ENCODE results near the gene SIK3.
"Not testable (repeated sequence)": the region's sequence is repeated elsewhere in the genome, so short reads cannot be mapped to it uniquely, and the experiment has no call there.

SIK3 gene

DNA sequence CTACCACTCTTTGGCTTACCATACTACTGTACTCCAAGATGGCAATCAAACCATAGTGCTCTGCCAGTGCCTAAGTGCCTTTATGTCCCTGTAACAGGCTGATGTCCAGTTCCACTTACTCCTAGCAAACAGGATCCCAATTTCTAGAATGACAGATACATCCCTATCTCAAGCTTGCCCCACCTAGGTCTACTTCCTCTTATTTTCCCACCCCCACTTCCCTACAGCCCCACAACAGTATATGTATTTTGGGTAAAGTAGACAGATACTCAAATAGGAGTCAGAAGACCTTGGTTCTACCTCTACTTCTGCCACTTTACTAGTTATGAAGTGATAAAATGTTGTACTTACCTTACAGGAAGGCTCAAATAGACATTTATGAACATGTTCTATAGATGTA is 24.1 kb downstream of the SIK3 start:
- DNase-seq = no peak

DNA sequence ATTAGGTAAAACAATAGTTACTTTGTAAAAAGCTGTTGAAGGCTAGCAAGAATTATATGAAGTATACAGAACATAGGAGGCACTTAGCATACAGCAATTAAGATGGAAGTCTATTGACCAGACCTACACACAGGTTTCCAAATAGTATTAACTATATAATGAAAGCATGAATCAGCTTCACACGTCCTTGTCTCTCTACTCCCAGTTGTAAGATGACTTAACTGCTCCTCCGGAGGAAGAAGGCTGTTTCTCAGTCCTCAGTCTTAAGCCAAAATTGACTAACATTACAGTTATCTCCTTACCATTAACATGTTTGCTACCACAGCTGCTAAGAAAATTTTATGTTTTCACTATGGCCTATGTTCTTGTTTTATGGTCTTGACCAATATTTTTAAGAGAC is 24.7 kb downstream of the SIK3 start:
- DNase-seq = no peak

DNA sequence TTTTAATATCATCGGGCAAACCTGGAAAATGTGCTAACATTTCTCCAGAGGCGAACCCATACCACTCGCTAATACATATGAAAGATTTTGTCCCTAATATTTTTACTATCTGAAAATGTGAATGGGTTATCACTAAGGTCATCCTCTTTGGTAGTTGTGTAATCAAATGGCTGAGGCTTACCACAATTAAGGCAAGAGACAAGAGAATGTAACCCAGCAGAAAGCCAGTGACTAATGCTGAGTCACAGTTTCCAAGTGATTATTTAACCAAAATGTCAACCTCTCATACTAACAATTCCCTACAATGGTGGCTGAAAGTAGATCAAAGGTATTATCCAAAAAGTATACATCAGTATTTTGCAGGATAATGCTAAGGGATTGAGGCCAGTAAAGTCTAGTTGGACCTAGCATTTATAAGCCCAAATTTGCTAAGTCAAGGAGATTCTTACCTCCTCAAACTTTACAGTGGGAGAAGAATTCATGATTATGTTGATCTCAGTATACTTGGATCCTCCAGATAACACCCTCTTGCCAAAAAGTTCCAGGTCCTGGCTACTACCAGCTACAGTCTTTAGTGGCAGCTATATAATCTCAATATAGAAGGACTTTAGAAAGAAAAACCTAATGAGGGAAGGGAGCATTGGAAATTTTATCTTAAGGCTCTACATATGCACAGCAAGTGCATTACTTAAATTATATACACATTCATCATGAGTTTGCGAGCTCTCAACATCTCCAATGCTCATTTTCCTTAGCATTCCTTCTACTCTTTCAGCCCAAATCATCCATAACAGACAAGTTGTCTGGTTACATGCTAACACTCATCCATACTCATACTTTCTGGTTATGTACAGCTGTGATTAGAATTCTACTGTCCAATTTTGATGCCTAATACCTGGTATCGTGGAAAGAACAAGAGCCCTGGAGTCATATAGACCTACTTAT is 25.4 kb downstream of the SIK3 start:
- no peak for DNase-seq

DNA sequence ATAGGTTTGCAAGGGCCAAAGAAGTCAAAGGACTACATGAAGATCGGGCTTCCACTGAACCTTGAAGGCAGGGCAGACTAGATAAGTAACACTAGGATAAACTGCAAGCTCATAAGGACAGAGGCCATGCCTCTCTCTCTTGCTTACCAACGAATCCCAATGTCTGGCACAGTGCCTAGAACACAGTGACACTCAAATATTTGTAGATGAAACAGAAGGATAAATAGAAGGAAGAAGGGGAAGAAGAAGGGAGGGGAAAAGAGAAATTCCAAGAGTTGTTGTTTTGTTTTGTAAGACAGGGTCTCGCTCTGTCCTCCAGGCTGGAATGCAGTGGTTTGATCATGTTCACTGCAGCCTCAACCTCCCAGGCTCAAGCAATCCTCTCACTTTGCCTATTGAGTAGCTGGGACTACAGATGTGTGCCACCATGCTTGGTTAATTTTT is 26.9 kb downstream of the SIK3 start:
- DNase-seq = no peak

DNA sequence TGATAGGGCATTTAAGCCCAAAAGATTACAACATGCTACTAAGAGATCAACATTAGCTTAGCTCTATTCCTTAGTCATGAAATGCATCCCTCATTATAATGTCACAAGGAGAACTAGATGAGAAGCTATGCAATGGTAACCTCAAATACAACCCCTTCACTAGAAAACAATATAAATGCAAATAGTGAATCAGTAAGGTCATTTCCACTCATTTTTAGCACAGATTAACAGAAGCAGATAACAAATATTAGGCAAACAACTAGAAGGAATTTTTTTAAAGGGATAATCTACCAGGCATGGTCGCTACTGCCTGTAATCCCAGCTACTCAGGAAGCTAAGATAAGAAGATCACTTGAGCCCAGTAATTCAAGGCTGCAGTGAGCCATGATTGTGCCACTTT is 28.2 kb downstream of the SIK3 start:
- DNase-seq = no peak

DNA sequence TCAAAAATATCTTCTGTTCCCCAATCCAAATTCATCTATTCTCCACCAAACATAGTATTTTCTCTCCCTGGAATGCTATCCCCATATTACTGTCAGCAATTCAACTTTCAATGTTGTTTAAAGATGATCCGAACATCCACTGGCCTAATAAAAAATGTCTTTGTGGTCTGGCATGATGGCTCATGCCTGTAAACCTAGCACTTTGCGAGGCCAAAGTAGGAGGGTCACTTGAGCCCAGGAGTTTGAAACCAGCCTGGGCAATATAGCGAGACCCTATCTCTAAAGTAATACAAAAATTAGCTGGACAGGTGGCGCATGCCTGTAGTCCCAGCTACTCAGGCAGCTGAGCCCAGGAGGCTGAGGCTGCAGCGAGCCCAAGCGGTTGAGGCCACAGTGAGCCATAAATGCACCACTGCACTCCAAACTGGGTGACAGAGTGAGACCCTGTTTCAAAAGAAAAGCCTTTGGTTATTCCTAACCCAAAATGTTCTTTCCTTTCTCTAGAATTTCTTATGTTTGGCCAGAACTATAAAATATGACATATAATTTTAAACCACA is 29.8 kb downstream of the SIK3 start:
- DNase-seq = no peak

DNA sequence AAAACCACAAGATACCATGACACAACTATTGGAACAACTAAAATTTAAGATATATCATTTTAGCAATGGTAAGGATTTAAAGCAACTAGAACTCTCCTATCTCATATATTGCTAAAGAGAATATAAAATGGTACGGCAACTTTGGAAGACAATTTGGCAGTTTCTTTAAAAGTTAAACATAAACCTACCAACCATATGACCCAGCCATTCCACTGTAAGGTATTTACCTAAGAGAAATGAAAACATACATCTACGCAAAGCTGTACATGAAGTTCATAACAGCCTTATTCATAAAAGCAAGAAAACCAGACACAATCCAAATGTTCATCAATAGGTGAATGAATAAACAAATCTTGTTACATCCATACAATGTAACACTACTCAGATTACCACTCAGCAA is 31.3 kb downstream of the SIK3 start:
- no peak for DNase-seq

DNA sequence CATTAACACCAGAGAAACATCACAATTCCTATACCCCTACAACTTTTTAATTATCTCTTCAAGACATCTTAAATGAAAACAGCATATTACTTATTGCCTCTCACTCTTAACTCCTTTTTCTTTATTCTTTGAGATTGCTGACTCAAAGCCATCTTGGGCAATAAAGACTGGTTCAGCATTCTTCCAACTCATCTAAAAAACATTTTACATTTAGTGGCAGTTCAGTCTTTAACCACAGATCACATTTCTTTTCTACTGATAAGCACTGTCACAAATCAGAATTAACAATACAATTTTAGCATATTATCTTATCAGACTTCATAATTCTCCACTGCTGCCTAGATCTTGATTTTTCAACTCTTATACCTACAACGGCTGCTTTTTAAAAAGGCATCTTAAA is 34.0 kb downstream of the SIK3 start:
- no peak for DNase-seq

DNA sequence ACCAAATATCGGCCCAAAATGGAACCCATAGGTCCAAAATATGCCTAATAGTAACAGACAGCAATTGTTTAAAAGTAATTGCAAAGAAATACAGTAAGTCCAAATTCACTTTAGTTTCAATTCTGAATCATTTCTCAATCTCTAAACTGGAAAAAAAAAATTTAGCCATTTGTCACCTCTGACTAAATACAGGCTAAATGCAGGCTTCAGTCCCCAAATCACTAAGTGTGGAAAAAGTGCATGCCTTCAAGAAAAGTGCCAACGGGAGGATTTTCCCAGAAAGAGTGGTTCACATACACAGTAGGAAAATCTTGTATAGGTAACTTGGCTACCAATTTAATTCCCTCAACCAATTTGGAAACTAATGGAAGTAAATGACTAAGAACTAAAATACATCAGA is 35.7 kb downstream of the SIK3 start:
- DNase-seq = no peak

DNA sequence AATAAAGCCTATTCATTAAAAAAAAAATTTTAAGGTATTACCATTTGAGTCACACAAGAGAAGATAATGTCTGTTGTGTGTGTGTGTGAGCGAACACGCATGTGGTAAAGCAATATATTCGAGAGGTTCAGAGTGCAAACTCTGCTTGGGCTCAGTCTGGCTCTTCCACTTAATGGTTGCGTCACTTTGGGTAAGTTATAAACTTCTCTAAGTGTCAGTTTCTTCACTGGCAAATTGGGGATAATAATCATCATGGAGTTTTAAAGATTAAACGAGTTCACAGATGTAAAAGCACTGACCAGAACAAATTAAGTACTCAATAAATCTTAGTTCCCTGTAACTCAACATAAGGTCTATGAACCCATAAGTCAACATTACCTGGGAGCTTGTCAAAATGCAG is 37.0 kb downstream of the SIK3 start:
- no peak for DNase-seq

DNA sequence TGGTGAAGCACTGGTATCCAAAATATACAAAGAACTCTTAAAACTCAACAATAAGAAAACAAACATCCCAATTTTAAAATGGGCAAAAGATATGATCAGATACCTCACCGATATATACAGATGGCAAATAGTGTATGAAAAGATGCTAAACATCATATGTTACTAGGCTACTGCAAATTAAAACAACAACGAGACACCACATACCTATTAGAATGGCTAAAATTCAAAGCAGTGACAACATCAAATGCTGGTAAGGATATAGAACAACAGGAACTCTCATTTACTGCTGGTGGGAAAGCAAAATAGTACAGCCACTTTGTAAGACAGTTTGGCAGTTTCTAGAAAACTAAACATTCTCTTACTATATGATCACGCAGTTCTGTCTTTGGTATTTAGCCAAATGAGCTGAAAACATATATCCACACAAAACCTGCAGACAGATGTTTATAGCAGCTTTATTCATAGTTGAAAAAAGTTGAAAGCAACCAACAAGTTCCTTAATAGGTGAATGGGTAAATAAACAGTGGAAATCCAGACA is 38.5 kb downstream of the SIK3 start:
- no peak for DNase-seq

DNA sequence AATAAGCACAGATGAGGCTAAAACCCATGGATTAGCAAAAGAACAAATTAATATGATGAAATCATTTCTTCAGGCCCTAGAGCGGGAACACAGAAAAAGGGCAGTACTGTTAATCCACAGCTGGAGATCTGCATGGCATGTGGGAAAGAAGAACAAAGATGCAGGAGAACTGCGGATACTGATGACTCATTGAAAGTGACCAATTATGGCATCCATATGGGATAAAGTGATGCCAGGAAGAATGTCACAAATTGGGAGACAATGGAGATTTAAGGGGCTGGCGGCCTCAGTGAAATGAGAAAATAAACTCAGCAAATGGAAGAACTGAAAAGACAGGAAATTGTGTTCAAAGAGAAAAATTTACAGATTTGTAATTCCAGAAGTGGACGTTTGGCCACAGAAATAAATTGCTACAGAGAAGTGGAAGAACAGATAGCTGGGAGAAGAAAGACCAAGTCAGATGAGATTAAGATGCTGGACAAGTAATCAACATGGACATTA is 39.4 kb downstream of the SIK3 start:
- DNase-seq = no peak

DNA sequence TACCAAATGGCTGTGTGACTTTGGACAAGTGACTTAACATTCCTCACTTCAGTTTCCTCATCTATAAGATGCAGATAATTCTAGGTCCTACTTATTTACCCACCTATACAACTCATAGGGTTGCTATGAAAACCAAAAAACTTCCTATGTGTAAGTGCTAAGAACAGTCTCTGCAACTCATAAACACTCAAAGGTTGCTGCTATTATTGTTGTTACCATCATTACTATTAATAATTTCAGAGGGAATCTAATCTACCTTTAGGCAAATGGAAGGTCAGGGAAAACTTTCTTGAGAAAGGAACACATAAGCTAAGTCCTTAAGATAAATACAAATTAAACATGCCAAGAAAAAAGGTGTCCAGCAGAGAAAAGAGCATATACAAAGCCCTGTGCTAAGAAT is 40.5 kb downstream of the SIK3 start:
- DNase-seq = no peak

DNA sequence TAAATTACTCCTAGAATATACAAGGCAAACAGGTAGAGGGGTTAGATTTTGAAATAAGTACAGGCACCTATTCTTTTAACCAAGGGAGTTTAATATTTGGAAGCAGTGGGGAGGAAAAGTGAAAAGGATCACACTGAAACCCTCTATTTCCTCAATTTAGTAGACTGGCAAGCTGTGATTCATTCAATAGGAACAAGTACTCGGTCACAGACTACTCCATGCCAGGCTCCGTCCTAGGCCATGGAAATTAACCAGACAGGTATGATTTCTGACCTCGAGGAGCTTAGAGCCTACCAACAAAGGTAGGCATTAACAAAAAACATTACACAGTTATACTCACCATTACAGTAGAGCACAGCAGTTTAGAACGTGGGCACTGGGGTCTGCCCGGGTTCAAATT is 40.9 kb downstream of the SIK3 start:
- DNase-seq = no peak

DNA sequence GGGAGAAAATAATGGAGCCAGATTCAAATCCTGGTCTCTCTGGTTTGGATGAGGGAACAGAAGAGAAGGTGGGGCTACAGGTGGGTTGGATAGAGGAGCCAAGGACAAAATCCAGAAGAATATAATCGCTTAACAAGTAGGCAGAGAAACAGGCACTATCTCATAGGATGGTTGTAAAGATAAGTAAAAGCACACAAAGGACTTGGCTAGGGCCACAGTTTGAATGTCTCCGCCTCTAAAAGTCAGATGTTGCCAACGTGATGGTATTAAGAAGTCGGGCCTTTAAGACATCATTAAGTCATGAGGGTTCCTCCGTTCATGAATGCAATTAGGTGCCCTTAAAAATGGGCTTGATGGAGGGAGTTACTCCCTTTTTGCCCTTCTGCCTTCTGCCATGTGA is 42.8 kb downstream of the SIK3 start:
- no peak for DNase-seq

DNA sequence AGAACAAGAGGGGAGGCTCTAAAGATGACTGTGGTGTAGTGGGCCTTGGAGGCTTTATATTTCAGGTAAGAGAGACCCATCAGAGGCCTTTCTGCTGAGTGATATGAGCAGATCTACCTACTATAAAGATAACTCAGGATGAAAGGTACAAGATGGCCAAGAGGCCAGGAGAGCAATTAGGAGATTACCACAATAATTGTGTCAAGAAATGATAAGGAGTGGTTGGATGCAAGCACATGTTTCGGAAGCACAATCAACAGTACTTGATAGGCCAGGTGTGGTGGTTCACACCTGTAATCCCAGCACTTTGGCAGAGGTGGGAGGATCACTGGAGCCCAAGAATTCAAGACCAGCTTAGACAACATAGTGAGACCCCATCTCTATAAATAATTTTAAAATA is 43.8 kb downstream of the SIK3 start:
- DNase-seq = no peak

DNA sequence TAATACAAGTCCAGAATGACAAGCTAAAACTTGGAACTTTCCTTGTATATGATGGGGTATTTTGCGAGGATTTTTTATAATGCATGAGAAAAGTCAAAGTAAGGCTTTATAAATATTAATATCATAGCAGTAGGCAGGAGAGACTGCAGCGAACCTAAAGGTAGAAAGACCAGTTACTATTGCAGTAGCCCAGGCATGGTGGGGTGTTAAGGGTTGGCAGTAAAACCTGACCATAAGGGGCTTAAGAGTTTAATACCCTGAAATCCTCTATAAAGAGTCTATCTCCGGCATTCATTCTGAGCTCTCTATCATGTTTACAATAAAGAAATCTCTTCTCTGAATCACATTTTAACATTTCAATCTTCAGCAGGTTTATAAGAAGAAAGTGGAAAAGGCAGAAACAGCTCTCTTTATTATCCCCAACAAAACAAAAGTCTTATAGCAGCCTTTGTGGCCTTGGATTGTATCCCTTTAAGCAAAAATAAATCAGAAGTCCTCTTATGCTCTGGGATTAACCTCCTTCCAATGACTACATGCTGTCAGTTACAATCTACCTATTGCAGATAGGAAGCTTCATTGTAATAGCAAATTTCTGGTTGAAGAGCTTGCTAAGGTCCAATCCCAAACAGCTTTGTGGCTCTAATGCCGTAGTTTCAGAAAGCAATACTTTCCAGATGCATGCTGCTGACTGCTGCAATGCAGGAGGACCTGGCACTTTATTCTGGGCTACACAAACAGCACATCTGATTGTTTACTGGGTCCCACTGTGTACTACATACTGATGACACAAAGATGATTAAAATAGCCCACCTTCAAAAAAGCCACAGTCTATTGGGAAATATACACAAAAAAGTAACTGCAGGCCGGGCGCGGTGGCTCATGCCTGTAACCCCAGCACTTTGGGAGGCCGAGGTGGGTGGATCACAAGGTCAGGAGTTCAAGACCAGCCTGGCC is 45.8 kb downstream of the SIK3 start:
- peak; percentile 79 for DNase-seq

DNA sequence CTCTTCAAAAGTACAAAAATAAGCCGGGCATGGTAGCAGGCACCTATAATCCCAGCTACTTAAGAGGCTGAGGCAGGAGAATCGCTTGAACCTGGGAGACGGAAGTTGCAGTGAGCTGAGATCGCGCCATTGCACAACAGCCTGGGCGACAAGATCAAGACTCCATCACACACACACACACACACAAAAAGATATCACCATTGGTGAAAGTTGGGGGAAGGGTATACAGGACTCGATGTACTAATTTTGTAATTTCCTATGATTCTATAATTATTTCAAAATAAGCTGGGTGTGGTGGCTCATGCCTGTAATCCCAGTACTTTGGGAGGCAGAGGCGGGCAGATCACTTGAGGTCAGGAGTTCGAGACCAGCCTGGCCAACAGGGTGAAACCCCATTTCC is 48.1 kb downstream of the SIK3 start:
- not testable (repeated sequence) for DNase-seq

DNA sequence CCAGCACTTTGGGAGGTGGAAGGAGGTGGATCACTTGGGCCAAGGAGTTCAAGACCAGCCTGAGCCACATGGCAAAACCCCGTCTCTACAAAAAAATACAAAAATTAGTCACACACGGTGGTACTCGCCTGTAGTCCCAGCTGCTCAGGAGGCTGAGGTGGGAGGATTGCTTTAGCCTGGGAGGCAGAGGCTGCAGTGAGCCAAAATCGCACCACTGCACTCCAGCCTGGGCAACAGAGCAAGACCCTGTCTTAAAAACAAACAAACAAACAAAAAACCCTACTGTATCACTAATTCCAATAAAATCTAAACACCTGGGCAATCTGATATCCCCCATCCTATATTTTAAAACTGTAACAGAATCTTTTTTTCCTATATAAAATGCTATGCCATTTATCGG is 51.6 kb downstream of the SIK3 start:
- not testable (repeated sequence) for DNase-seq

DNA sequence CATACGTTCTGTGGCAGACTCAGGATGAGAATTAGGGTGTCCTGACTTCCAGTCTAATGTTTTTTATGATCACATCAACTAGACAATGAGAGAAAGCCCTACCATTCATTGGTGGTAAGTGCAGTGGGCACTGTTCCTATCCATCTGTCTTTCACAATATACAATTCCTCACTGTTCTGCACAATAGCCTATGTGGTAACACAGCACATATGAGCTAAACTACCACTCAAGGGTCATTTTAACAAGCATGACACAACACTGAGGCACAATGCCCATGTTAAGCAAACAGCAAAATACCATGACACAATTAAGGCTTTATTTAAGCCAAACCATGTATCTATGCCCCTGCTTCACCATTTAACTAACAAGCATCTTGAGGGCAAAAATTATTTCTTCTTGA is 52.3 kb downstream of the SIK3 start:
- no peak for DNase-seq

DNA sequence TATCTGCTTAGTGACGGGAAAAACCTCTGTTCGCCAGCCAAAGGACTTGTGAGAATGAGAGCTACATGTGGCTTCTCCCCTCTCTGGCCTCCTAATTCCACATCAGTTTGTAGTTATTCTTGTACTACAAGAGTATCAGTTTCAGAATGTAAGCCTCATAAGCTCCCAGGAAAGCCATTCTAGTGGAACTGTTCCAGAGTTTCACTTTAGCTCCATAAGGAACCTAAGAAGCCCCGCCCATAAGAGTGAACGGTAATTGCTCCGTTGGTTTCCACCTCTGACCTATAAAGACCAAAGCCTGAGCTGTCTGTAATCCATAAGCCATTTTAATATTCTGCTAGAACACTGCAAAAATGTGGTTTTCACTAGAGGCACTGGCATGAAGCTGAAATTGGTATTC is 53.0 kb downstream of the SIK3 start:
- peak; percentile 66 for DNase-seq

DNA sequence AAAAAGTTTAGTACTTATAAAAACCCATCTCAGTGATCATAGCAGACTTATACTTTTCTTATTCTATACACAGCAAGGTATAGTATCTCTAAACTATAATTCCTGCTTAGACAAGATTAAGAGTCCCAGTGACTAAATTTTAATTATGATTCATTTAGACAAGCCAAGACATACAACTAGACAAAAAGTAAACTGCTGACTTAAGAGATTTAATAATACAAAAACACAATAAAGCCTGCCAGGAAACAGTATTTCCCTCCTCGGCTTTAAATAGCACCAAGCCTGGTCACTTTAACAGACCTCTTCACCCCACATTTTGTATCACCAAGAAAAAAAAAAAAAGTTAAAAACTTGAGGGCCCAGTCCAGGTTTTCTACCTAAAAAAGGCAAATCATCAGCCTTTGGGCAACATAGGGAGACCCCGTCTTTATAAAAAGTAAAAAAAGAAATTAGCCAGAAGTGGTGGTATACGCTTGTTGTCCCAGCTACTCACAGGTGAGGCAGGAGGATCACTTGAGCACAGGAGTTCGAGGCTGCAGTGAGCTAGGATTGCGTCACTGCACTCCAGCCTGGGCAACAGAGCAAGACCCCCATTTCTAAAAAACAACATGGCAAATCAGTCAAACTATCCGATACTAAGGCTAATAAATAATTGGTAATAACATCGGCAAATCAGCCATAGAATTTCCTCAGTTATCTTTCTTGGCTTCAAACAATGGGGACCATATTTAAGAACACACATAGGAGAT is 53.8 kb downstream of the SIK3 start:
- DNase-seq = no peak
